Gastroesophageal sphincter (tissue), 4 donors: Measurements from ENCODE around the gene TDRKH. TPM values are rescaled to one million over a fixed set of nuclear protein-coding genes. Genes with fewer than 3 reads are reported as not detected.
A peak's percentile ranks its signal among the peaks of the same experiment; 100 is the strongest.
"Not testable (repeated sequence)": the region's sequence is repeated elsewhere in the genome, so short reads cannot be mapped to it uniquely, and the experiment has no call there.

Source experiments
- ATAC-seq: fragments of 150-250 bp; one replicate; pipeline ENCODE4 v1.9.1; 2016; ENCODE audit warnings: mild to moderate bottlenecking, moderate library complexity
- H3K27ac ChIP-seq, 4 donors: fragments of 200-600 bp; sonication (generic) in 3 of 4; 1 replicate in 3 of 4; 2 replicates in 1 of 4; pipeline ENCODE4 v1.5.1; 2016 to 2019
- H3K27me3 ChIP-seq: fragments of 200-600 bp; sonication (generic); one replicate; pipeline ENCODE4 v1.5.1; 2019
- H3K36me3 ChIP-seq, 2 donors: fragments of 200-600 bp; sonication (generic); one replicate each; pipeline ENCODE4 v1.5.1; 2019; ENCODE audit warnings: control low read depth in 1 of 2
- H3K4me1 ChIP-seq, 3 donors: fragments of 200-600 bp; sonication (generic); 1 replicate in 2 of 3; 2 replicates in 1 of 3; pipeline ENCODE4 v1.5.1; 2016 to 2019; ENCODE audit warnings: control low read depth in 2 of 3
- H3K4me3 ChIP-seq, 2 donors: fragments of 200-600 bp; sonication (generic); one replicate each; pipeline ENCODE4 v1.5.1; 2019; ENCODE audit warnings: mild to moderate bottlenecking in 1 of 2, moderate library complexity in 1 of 2
- H3K9me3 ChIP-seq, 3 donors: fragments of 200-600 bp; sonication (generic); one replicate each; pipeline ENCODE4 v1.5.1; 2017 to 2019; ENCODE audit warnings: control low read depth in 2 of 3
- EP300 ChIP-seq: sonication (generic); formaldehyde crosslinking; IDR thresholded peaks from one replicate; pipeline ENCODE4 v1.6.1; 2017; ENCODE audit warnings: antibody characterized with exemption, mild to moderate bottlenecking
- POLR2A ChIP-seq, 2 donors: fragments of 450-650 bp; IDR thresholded peaks; one replicate each; pipeline ENCODE4 v1.6.1; 2017; ENCODE audit warnings: antibody characterized with exemption in 2 of 2, mild to moderate bottlenecking in 2 of 2, moderate library complexity in 1 of 2
- POLR2AphosphoS5 ChIP-seq: sonication (generic); formaldehyde crosslinking; IDR thresholded peaks from one replicate; pipeline ENCODE4 v1.6.1; 2017; ENCODE audit warnings: antibody characterized with exemption
- WGBS, 2 donors: methylation state at CpG; one replicate each; pipeline ENCODE4 v1.1.5; 2018; ENCODE audit warnings: low coverage in 1 of 2; 5-methylcytosine and 5-hydroxymethylcytosine counted together
- total RNA-seq, 4 donors: library from RNA; depleted of rRNA; stranded (reverse); fragments of >200 nt; gene quantifications; one replicate each; pipeline ENCODE4 v1.1.0, GENCODE V29; 2016
- TF ChIP-seq, protein P1 (sequence below), 4 experiments: fragments of 200-600 bp in 2 of 4; fragments of 450-650 bp in 2 of 4; sonication (generic) in 1 of 4; IDR thresholded peaks; one replicate each; pipeline ENCODE4 v1.5.1; 2017 to 2019; ENCODE audit warnings: antibody characterized with exemption in 4 of 4, mild to moderate bottlenecking in 2 of 4, moderate library complexity in 2 of 4

TDRKH gene
- total RNA-seq, 4 donors from 2014 or later: 4.4 to 10.6 (median 7.9) TPM

GRCh38 chr1:151773702-151774101, 16.6 kb downstream of the TDRKH start:
- Histone ChIP-seq H3K9me3 (no peaks in the 10 kb centered on the region), H3K27ac (no peak overlapping the region), H3K27me3 (no peaks in the 10 kb centered on the region), H3K36me3 (peaks cover 0 to 65% of the 10 kb centered on the region in 2 donors), H3K4me3 (no peak overlapping the region), H3K4me1 (no peaks in the 10 kb centered on the region)
- WGBS, 2 donors: 81 to 82% methylated on average over 5 of the region's 5 CpGs
- no peak for TF ChIP-seq POLR2A (IDR thresholded peaks at IDR 0.05)
- no peak for TF ChIP-seq EP300
- no peak for TF ChIP-seq POLR2AphosphoS5
- TF ChIP-seq, protein P1, sequence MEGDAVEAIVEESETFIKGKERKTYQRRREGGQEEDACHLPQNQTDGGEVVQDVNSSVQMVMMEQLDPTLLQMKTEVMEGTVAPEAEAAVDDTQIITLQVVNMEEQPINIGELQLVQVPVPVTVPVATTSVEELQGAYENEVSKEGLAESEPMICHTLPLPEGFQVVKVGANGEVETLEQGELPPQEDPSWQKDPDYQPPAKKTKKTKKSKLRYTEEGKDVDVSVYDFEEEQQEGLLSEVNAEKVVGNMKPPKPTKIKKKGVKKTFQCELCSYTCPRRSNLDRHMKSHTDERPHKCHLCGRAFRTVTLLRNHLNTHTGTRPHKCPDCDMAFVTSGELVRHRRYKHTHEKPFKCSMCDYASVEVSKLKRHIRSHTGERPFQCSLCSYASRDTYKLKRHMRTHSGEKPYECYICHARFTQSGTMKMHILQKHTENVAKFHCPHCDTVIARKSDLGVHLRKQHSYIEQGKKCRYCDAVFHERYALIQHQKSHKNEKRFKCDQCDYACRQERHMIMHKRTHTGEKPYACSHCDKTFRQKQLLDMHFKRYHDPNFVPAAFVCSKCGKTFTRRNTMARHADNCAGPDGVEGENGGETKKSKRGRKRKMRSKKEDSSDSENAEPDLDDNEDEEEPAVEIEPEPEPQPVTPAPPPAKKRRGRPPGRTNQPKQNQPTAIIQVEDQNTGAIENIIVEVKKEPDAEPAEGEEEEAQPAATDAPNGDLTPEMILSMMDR (IDR thresholded peaks at IDR 0.05): no peak
- ATAC-seq: no peak

GRCh38 chr1:151769270-151769669, 21.0 kb downstream of the TDRKH start:
- H3K4me3 ChIP-seq, H3K27ac ChIP-seq, H3K4me1 ChIP-seq, H3K27me3 ChIP-seq, ATAC-seq, H3K9me3 ChIP-seq: not testable (repeated sequence)
- peaks cover 0 to 21% of the 10 kb centered on the region in 2 donors for H3K36me3 ChIP-seq
- WGBS, 2 donors: no CpG with 5 or more reads among the region's 34 CpGs

DNA sequence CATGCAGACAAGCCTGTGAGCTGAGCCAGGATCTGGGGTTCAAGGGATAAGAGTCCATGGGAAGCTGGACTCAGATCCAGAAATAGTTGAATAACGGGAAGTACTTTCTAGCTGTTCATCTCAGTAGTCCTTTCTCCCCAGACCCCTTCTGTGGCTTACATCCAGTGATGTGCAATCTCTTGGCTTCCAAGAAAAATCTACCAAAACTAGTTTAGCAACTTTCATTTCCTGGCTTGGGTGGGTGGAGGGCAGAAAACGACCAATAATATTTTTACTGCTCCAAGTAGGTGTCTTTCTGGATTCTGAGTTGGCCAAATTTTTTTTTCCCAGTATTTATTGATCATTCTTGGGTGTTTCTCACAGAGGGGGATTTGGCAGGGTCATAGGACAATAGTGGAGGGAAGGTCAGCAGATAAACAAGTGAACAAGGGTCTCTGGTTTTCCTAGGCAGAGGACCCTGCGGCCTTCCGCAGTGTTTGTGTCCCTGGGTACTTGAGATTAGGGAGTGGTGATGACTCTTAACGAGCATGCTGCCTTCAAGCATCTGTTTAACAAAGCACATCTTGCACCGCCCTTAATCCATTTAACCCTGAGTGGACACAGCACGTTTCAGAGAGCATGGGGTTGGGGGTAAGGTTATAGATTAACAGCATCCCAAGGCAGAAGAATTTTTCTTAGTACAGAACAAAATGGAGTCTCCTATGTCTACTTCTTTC, 21.8 kb downstream of the TDRKH start:
- H3K4me3 ChIP-seq, H3K27ac ChIP-seq, H3K27me3 ChIP-seq, H3K4me1 ChIP-seq, H3K9me3 ChIP-seq, ATAC-seq: not testable (repeated sequence)
- WGBS, 2 donors: 40 to 46% methylated on average over 1 to 2 of the region's 7 CpGs
- H3K36me3 ChIP-seq: peaks cover 0 to 13% of the 10 kb centered on the region in 2 donors

DNA sequence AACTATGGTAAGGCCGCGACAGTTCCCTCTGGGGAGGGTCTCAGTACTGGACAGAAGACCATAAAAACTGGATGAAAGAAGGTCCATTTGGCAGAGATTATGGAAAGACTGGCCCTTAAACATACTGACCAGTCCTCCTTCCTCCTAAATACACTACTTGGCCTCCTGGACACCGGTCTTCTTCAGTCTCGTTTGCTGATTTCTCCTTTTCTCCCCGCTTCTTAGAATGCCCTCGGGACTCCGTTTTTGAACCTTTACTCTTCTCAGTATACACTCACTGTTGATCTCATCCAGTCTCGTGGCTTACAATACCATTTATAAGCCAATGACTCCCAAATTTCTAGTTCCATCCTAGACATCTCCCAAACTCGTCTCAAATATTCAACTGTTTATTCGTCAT, 26.3 kb downstream of the TDRKH start:
- 45 to 51% methylated on average over 10 of the region's 10 CpGs for WGBS, 2 donors
- Histone ChIP-seq H3K4me3 (peak overlapping the region; percentile 50 to 72), H3K27me3 (no peaks in the 10 kb centered on the region), H3K4me1 (peaks cover 5 to 18% (median 6%) of the 10 kb centered on the region in 3 donors), H3K36me3 (peaks cover 0 to 35% of the 10 kb centered on the region in 2 donors), H3K27ac (peak overlapping the region; percentile 58 to 93 (median 88)), H3K9me3 (no peaks in the 10 kb centered on the region)
- no peak for TF ChIP-seq POLR2A (IDR thresholded peaks at IDR 0.05)
- TF ChIP-seq POLR2AphosphoS5: no peak
- TF ChIP-seq, protein P1 (IDR thresholded peaks at IDR 0.05): no peak
- TF ChIP-seq EP300: no peak
- no peak for ATAC-seq

DNA sequence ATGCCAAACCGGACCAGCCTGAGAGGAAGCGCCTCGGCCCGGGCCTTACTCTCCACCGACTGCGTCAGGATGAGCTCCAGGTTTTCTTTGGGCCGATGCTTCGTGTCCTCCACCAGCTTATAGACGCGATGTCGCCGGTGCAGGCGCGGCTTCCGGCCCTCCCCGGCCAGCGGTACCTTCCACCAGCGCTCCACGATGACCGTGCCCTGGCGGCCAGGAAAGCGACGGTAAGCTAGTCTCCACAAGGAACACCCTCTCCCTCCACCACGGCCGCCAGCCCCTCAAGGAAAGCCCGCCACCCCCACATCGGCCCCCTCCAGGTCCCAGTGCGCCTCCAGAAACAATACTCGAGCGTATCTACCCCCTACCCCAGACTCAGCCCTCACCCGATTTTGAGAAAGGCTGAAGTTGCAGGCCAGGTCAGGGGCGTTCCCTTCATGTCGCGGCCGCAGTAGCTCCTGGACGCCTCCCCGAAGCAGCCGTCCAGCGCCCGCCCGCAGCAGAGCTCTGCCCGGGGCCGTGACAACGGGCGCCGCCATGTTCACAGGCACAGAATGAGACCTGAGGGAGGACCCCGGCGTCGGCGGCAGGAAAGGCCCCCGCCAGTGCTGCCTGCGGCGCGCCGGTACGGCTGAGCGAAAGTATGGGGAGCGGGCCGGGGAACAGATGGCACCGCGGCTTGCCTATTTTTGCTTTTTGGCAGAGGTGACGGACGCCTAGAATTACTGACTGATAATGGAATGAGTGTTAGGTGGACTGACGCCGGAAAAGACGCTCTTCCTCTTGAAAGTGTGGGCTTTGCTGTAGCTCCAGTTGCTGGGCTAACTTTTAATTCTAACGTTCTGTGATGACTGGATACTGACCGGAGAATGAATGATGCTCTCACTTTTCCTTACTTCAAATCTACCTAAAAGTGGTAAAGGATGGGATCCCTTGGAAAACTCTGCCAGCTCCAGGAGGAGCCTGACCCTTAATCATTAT, 27.1 kb downstream of the TDRKH start, which contains the start of gene MRPL9:
MRPL9 (minus strand) TSS at position 556 of the 981 bp plus-strand sequence; CDS start at position 539, 17 bp downstream.
- Histone ChIP-seq H3K4me1 (peaks cover 5 to 18% (median 6%) of the 10 kb centered on the region in 3 donors), H3K27ac (peak within 1 kb of the TSS; percentile 58 to 93 (median 88)), H3K9me3 (no peaks in the 10 kb centered on the region), H3K4me3 (peak within 1 kb of the TSS; percentile 50 to 72), H3K27me3 (no peaks in the 10 kb centered on the region), H3K36me3 (peaks cover 0 to 42% of the 10 kb centered on the region in 2 donors)
- ATAC-seq: peak; percentile 93
- 0% methylated on average over 5 to 14 of the region's 68 CpGs for WGBS, 2 donors
- TF ChIP-seq EP300 (no peak), POLR2AphosphoS5 (peak; percentile 59), POLR2A (IDR thresholded peaks at IDR 0.05) (peak; percentile 49 to 56)
- TF ChIP-seq, protein P1 (IDR thresholded peaks at IDR 0.05): no peak
